ENCODE data around the gene ATP8B3. TPM values are rescaled to one million over a fixed set of nuclear protein-coding genes. Genes with fewer than 3 reads are reported as not detected.

The ATP8B3 gene
- total and polyA plus RNA-seq, 9 of the 15 experiments (the other 6 are each of a cell fraction or from before 2014, with no cell fraction given): 1.2 to 12.3 (median 3.8) TPM

GRCh38 chr19:1855828-1856255, 43.8 kb upstream of the ATP8B3 start (continued):
- 0 out of 2 replicates have a peak, but pooled peaks have one; percentile 26 for TF ChIP-seq ZNF592 (IDR thresholded peaks at IDR 0.05)
- TF ChIP-seq RBFOX2 (IDR thresholded peaks at IDR 0.05; ENCODE audit: low read depth, low read length): peak; percentile 65
- TF ChIP-seq RBM15 (IDR thresholded peaks at IDR 0.05; ENCODE audit: insufficient read depth, low read length): no peak
- TF ChIP-seq GTF3C2 (IDR thresholded peaks at IDR 0.05; ENCODE audit: borderline replicate concordance, extremely low read depth, insufficient read length): no peak
- TF ChIP-seq ZNF197 (CRISPR knock-in tag; IDR thresholded peaks at IDR 0.05; ENCODE audit: low read depth): no peak
- no peak for TF ChIP-seq SAP30 (IDR thresholded peaks at IDR 0.05; ENCODE audit: borderline replicate concordance, insufficient read depth, low read depth, low read length, poor library complexity, severe bottlenecking)
- no peak for TF ChIP-seq ZZZ3 (IDR thresholded peaks at IDR 0.05)
- TF ChIP-seq ELK1 (CRISPR knock-in tag; IDR thresholded peaks at IDR 0.05): no peak
- TF ChIP-seq KHSRP (IDR thresholded peaks at IDR 0.05): no peak
- no peak for TF ChIP-seq DMBX1 (CRISPR knock-in tag; IDR thresholded peaks at IDR 0.05; ENCODE audit: borderline replicate concordance)
- no peak for TF ChIP-seq HOMEZ (CRISPR knock-in tag; IDR thresholded peaks at IDR 0.05)
- TF ChIP-seq SMC3 (conservative IDR thresholded peaks at IDR 0.05; ENCODE audit: insufficient read depth, low read depth, low read length): no peak
- TF ChIP-seq FOXK2 (conservative IDR thresholded peaks at IDR 0.05 in 1 of 2, IDR thresholded peaks at IDR 0.05 in 1 of 2; ENCODE audit: low read depth in 2 of 2): no peak
